GM21737 (cell line): ENCODE results near the gene KIRREL3.

ENCODE experiments used
- ATAC-seq: cut with Tn5 transposase; IDR thresholded peaks from one replicate; pipeline ENCODE4 v1.9.1; 2021; ENCODE audit warnings: mild to moderate bottlenecking, moderate library complexity; ENCODE audit not compliant: unreplicated experiment

The KIRREL3 gene

GRCh38 chr11:126720539-126721235 lies 279.9 kb downstream of the KIRREL3 start:
- no peak for ATAC-seq

- no peak for ATAC-seq
Observed at GRCh38 chr11:126719740-126720139, 280.8 kb downstream of the KIRREL3 start.

GRCh38 chr11:126718276-126718675 lies 282.3 kb downstream of the KIRREL3 start:
- no peak for ATAC-seq

GRCh38 chr11:126716456-126717083 lies 284.0 kb downstream of the KIRREL3 start:
- no peak for ATAC-seq

GRCh38 chr11:126713806-126714205 lies 286.8 kb downstream of the KIRREL3 start:
- no peak for ATAC-seq

GRCh38 chr11:126711977-126712625 lies 288.5 kb downstream of the KIRREL3 start:
- ATAC-seq = no peak

GRCh38 chr11:126710804-126711399 lies 289.7 kb downstream of the KIRREL3 start:
- ATAC-seq = no peak

- no peak for ATAC-seq
Observed at GRCh38 chr11:126707498-126707897, 293.1 kb downstream of the KIRREL3 start.

- no peak for ATAC-seq
Observed at GRCh38 chr11:126704096-126704495, 296.5 kb downstream of the KIRREL3 start.

GRCh38 chr11:126703662-126704061 lies 296.9 kb downstream of the KIRREL3 start:
- ATAC-seq = no peak

- ATAC-seq = no peak
Observed at GRCh38 chr11:126702987-126703386, 297.6 kb downstream of the KIRREL3 start.

- ATAC-seq = no peak
Observed at GRCh38 chr11:126702165-126702720, 298.3 kb downstream of the KIRREL3 start.

GRCh38 chr11:126701520-126701897 lies 299.1 kb downstream of the KIRREL3 start:
- ATAC-seq = no peak

GRCh38 chr11:126700768-126701519 lies 299.6 kb downstream of the KIRREL3 start:
- ATAC-seq = peak; percentile 73

- no peak for ATAC-seq
Observed at GRCh38 chr11:126698576-126698975, 302.0 kb downstream of the KIRREL3 start.

GRCh38 chr11:126697936-126698335 lies 302.6 kb downstream of the KIRREL3 start:
- ATAC-seq = no peak

GRCh38 chr11:126696982-126697381 lies 303.6 kb downstream of the KIRREL3 start:
- ATAC-seq = no peak

- no peak for ATAC-seq
Observed at GRCh38 chr11:126695293-126695692, 305.3 kb downstream of the KIRREL3 start.

- ATAC-seq = no peak
Observed at GRCh38 chr11:126694065-126694625, 306.4 kb downstream of the KIRREL3 start.

GRCh38 chr11:126687477-126687876 lies 313.1 kb downstream of the KIRREL3 start:
- ATAC-seq = no peak
